HG02938 (cell line): ENCODE measurements around the gene POLK.
"Not testable (repeated sequence)": the region's sequence is repeated elsewhere in the genome, so short reads cannot be mapped to it uniquely, and the experiment has no call there.

Experiments
- ATAC-seq: cut with Tn5 transposase; IDR thresholded peaks from one replicate; pipeline ENCODE4 v1.9.1; 2021; ENCODE audit warnings: mild to moderate bottlenecking, moderate library complexity; ENCODE audit not compliant: unreplicated experiment

POLK gene

DNA sequence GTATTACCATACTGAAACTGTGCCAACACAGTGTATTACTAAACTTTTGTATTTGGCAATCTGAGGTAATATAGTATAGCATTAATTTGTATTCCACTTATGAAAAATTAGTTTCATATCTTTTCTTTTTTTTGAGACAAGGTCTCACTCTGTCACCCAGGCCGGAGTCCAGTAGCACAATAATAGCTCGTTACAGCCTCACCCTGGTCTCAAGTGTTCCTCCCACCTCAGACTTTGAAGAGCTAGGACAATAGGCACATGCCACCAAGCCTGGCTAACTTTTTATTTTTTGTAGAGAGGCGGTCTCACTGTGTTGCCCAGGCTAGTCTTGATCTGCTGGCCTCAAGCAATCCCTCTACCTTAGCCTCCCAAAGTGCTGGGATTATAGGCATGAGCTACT is 36.1 kb downstream of the POLK start:
- ATAC-seq = no peak

DNA sequence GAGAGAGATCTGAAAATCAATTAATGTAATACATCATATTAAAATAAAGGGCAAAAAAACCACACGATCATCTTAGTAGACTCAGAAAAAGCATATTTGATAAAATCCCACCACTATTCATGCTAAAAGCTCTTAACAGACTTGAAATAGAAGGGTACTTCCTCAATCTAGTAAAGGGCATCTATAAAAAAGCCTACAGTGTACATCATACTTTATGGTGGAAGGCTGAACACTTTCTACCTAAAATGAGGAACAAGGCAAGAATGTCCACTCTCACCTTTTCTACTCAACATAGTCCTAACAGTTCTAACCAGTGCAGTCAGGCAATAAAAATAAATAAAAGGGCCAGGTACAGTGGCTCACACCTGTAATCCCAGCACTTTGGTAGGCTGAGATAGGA is 38.9 kb downstream of the POLK start:
- no peak for ATAC-seq

DNA sequence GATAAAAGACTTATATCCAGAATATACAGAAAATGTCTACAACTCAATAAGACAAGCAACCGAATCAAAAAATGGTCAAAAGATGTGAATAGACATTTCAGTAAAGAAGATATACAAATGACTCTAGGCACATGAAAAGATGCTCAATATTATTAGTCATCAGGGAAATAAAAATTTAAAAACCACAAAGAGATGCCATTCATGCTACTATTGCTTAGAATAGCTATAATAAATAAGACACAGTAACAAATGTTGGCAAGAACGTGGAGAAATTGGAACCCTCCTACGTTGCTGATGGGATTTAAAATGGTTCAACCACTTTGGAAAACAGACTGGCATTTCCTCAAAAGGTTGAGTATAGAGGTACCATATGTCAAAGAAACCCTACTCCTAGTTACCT is 39.8 kb downstream of the POLK start:
- no peak for ATAC-seq

DNA sequence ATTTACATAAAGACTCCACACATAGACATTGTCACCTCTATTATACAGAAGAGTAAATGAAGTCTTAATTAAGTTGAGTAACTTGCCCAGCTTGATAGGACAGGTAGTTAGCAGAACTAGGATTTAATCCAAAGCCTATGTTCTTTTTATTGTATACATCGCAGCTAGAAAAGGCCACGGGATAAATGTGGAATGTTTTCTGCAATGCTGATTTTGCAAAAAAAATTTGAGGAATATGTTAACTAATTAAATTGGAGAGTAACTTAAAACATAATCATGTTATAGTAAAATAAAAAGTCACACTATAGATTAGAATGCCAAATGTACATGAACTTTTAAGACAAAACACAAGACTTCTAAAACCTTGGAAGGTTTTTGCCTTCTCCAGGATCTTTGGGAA is 41.1 kb downstream of the POLK start:
- no peak for ATAC-seq

DNA sequence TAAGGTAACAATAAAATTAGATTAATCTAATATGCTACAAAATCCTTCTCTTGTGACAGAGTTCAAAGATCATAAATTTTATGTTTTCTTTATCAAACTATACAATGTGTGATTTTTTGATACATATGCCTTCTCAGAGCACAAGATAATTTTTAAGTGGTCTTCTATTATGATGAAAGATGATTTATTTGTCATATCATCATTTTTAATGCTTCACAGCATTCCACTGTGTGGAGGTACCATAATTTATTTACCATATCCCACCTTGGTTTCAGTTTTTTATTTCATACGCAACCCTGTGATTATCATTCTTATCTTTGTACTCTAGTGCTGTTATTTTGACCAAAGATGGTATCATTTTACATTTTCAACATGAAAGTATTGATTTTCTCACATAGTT is 41.7 kb downstream of the POLK start:
- ATAC-seq = no peak

DNA sequence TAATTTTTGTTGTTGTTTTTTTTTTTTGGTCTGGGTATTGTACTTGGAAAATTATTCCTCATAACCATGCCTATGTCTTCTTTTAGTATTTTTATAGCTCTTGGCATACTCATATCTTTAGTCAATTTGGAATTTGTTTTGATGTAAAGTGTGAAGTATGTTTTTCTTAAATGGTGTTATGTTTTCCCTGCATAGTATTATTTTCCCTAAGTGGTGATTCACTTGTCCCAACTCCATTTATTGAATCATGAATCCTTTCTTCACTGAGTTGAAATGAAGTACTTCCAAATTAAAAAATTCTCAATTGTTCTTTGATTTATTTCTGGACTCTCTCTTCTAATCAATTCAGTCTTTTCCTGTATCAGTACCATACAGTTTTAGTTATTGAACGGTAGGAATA is 46.5 kb downstream of the POLK start:
- ATAC-seq = no peak

DNA sequence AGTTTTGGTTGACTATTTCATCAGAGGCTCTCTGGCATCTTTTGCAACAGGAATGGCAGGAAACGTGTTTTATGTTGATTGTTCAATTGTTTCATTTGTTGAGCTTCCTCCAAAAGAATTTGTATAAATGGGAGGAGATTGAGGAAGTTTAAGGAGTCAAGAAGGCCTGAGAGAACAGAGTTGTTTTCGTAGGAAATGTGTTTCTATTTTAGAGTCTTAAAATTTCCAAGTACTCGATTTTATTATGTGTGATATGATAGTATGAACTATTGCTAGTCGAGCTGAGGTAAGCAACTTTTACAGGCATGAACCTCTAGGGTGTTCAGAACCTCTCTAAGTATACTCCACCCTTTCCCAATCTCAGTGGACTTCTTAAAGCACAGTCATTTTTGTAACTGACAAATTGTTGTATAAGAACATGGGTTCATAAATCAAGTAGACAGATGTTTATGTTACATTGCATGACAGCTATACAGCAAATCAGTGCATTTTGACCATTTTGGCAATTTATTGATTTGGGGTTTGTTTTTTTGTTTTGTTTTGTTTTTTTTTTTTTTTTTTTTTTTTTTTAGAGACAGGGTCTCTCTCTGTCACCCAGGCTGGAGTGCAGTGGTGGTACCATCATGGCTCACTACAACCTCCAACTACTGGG is 47.4 kb downstream of the POLK start:
- ATAC-seq = no peak

DNA sequence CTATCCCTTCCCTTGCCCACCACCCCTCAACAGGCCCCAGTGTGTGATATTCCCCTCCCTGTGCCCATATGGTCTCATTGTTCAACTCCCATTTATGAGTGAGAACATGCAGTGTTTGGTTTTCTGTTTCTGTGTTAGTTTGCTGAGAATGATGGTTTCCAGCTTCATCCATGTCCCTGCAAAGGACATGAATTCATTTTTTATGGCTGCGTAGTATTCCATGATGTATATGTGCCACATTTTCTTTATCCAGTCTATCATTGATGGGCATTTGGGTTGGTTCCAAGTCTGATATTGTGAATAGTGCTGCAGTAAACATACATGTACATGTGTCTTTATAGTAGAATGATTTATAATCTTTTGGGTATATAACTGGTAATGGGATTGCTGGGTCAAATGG is 49.0 kb downstream of the POLK start:
- ATAC-seq = not testable (repeated sequence)

DNA sequence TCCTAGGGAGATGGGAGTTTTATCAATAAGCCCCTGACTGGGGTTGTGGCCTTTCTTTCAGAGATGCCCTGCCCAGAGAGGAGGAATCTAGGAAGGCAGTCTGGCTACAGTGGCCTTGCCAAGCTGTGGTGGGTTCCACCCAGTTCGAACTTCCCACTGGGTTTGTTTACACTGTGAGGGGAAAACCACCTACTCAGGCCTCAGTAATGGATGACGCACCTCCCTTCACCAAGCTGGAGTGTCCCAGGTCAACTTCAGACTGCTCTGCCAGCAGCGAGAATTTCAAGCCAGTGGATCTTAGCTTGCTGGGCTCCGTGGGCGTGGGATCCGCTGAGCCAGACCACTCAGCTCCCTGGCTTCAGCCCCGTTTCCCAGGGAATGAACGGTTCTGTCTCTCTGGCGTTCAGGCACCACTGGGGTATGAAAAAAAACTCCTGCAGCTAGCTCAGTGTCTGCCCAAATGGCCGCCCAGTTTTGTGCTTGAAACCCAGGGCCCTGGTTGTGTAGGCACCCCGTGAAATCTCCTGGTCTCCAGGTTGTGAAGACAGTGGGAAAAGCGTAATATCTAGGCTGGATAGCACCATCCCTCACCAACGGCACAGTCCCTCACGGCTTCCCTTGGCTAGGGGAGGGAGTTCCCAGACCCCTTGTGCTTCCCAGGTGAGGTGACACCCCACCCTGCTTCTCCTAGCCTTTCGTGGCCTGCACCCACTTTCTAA is 54.5 kb downstream of the POLK start:
- not testable (repeated sequence) for ATAC-seq

DNA sequence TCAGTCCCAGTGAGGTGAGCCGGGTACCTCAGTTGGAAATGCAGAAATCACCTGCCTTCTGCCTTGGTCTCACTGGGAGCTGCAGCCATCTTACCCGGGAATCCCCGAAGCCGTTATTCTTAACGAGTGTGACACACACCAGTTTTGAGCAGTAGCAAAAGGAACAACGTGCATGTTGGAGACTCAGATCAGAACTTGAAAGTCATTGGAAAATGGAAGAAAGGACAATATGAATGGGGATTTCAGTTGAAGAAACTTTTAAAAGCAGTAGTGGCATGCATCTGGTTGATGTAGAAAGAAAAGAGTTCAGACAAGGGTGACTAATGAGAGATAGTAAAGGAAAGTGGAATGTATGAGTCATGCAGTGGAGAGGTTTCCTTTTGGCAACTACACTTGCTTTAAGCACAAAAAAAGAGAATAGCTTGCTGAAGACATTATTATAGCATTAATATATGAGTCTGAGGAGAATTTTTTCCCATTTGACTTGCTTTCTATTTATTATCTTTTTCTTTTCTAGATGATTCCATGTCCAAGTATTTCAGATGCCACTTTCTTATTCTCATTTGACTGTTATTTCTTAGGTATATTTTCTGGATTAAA is 55.1 kb downstream of the POLK start:
- ATAC-seq = peak; percentile 92

DNA sequence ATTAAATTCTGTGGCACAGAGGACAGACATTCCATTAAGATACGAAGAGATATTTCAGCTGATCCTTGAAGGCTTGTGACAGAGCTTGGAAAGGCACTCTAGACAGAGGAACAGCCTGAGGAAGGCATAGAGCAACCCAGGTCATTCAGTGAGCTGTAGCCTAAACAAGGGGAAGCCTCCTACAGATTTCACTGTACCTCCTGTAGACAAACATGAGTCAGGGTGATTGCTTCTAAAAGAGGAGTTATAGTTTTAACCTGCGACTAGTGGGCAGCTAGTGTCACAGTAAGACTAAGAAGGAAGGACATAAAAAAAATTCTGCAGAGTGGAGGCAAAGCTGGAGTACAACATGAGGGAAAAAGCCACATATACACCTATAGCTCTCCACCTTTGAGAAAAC is 56.0 kb downstream of the POLK start:
- no peak for ATAC-seq

DNA sequence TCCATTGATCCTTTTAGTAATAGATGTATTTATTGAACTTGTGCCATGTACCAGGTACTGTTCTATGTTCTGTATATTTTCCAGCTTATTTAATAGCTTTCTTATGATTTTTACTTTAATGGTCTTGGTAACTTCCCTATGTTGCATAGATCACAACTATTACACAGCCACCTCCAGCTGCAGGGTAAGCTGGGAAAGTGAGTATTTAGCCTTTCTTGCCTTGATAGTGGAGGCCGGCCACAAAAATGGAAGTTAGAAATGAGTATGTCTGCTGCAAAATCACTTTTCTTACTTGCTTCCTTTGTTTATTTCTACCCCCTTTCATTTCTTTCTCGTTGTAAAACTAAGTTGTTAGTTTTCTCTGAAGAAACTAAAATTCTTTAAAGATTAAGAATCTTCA is 56.5 kb downstream of the POLK start:
- ATAC-seq = no peak

DNA sequence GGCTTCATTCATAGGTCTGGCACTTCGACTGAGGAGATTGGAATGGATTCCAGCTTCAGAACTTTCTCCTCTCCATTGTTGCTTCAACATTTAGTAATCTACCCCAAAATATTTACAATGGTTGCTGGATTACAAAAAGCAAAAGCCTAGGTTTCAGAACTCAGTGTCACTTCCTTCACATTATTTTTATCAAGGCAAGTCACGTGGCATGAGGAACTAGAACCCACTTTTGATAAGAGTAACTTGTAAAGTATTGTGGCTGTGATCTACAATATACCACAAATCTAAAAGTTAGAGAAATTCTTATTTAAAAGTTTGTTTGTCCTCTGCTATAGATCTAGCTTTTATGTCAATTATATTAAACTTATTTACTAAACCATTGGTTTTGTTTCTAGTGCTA is 59.9 kb downstream of the POLK start:
- no peak for ATAC-seq

DNA sequence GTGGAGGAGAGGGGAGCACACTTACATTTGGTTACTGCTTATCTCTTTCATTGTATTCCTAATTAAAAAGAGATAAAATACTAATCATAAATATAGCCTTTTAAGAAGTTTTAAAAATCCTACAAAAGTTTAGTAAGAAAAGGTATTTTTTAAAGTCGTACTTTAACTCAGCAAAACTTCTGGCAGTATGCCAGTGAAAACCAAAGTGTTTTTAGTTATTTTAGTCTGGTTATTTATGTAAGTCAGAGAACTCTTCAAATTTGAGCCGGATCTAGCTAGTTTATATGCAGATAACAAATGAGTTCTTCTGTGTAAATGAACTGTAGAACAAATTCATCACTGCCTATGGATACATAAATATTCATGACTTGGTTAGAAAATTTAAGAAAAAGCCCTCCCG is 63.1 kb downstream of the POLK start:
- peak; percentile 10 for ATAC-seq

DNA sequence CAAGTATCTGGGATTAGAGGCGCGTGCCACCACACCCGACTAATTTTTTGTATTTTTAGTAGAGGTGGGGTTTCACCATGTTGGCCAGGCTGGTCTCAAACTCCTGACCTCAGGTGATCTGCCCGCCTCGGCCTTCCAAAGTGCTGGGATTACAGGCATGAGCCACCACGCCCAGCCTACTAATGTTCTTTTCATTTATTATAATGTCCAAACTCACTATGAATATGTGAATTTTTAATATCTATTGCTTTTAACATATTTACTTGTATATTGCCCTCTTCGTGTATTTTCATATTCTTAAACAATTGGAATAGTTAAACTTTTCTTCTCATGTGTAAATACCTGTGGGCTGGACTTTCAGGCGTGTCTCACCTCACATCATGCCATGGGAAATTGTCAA is 66.6 kb downstream of the POLK start:
- not testable (repeated sequence) for ATAC-seq

DNA sequence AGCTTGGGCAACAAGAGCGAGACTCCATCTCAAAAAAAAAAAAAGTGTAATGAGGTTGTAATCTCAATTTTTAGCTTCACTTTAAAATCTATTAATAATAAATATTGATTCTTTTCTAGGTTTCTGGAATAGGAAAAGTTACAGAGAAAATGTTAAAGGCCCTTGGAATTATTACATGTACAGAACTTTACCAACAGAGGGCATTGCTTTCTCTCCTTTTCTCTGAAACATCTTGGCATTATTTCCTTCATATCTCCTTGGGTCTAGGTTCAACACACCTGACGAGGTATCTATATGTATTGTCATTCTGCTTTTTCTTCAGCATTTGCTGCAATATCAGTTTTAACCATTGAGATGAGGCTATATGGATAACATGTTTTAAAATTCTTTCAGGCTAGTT is 73.0 kb downstream of the POLK start:
- no peak for ATAC-seq

DNA sequence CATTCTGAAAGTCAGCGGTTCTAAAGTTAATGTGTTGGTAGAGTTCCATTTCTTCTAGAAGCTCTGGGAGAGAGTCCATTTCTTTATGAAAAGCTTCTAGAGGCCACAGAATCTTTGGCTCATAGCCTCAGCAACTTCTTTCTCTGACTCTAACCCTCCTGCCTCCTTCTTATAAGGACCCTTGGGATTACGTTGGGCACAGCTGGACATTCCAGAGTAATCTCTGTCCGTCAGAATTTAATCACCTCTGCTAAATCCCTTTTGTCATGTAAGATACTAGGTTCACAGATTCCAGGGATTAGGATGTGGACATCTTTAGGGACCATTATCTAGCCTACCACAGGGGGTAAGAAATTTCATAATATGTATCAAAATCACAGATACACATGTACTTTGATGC is 77.0 kb downstream of the POLK start:
- no peak for ATAC-seq

DNA sequence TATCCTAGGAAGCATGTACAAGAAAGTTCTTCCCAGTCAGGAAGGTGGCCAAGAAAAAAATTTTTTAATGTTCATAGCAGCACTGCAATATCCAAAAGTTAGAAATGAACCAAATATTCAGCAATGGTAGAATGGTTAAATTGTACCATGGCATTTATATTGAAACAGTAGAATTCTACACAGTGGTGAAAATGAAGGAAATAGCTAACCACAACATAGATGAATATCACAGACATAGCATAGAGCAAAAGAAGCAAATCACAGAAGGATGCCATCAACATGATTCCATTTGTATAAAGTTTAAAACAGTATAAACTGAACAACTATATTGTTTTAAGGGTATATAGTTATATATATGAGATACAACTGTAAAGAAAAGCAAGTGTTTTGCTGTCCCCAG is 88.8 kb downstream of the POLK start:
- no peak for ATAC-seq

DNA sequence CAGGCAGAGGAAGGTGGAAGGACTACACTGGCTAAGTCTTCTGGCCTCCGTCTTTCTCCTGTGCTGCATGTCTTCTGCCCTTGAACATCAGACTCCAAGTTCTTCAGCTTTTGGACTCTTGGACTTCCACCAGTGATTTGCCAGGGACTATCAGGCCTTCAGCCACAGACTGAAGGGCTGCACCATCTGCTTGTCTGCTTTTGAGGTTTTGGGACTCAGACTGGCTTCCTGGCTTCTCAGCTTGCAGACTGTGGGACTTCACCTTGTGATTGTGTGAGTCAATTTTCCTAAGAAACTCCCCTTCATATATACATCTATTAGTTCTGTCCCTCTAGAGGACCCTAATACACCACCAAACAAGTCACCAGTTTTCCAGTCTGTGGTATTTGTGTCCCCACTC is 89.9 kb downstream of the POLK start:
- ATAC-seq = no peak

DNA sequence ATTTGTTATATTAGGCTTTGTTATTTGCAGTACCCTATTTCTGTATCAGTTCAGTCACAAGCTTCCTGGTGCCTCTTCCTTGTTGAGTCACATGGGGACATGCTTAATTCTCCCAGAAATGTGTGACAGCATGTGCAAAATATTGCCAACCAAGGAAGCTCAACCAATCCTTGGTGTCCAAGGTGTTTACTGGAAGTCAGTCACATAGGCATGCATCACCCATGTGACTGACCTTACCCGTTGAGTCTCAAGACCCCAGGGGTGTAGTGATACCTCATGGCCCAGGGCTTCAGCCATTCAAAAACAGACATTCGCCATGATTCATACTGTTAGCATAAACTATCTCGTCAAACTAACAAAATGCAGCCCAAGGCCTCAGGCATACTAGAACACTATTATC is 90.3 kb downstream of the POLK start:
- ATAC-seq = no peak

DNA sequence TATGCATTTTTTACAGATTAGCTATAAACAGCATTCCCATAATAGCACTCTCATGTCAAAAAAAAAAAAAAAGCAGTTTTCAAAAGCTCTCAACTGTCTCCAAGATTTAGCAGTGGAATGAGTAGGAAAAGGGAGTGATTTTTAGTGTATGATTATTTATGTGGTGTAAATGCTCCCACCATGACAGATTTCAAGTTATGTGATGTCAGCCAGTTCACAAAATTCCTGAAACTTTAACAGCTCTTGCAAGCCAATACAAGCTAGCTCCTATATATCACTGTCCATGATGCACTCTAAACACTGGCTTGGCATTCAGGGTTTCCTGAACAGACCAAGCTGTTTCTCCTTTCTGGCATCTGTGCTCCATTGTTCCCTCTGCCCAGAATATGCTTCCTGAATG is 91.7 kb downstream of the POLK start:
- no peak for ATAC-seq

DNA sequence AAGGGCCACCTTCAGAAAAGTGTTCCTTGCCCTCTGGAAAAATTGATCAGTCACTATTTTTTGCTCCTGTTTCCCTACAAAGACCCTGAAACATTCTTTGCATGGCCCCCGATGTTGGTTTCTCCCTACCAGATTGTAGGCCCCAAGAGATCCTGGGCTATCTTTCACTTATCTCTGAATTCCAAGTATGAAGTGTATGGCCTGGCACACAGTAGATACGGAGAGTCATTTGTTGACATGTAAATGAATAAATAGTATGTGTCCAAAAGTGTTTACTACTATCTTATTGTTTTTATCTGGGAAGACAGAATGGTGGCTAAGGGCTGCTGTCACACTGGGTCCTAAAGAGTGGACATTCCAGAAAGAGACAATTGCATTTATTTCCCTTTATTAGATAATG is 92.1 kb downstream of the POLK start:
- no peak for ATAC-seq

DNA sequence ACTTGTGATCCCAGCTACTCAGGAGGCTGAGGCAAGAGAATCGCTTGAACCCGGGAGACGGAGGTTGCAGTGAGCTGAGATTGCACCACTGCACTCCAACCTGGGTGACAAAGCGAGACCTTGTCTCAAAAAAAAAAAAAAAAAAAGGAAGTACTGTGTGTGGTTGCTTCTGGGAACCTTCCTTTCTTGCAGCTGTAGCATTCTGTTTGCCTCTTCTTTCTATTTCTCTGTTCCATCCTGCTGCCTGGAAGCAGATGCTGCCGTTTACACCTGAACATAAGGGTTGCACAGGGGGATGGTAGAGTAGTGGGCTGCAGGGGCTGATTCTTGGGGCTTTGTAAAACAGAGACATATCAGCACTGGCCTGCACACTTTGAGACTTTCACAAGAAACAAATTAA is 95.7 kb downstream of the POLK start:
- not testable (repeated sequence) for ATAC-seq
